ENCODE measurements around the gene LATS2.

DNA sequence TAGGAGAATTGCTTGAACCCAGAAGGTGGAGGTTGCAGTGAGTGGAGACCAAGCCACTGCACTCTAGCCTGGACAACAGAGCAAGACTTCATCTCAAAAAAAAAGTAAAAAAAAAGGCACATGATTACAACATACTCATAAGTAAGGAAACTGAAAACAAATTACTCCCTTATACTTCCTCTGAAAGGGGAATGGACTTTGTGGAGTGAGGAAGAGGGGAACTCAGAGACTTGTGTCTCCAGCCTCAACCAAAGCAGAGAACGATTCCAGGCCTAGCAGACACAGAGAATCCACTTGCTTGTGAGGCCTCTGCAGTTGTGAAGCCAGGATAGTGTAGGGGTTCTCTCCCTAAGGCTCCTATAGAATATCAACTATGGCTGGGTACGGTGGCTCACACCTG, 4.3 kb upstream of the LATS2 start:
- TF ChIP-seq, protein P1, sequence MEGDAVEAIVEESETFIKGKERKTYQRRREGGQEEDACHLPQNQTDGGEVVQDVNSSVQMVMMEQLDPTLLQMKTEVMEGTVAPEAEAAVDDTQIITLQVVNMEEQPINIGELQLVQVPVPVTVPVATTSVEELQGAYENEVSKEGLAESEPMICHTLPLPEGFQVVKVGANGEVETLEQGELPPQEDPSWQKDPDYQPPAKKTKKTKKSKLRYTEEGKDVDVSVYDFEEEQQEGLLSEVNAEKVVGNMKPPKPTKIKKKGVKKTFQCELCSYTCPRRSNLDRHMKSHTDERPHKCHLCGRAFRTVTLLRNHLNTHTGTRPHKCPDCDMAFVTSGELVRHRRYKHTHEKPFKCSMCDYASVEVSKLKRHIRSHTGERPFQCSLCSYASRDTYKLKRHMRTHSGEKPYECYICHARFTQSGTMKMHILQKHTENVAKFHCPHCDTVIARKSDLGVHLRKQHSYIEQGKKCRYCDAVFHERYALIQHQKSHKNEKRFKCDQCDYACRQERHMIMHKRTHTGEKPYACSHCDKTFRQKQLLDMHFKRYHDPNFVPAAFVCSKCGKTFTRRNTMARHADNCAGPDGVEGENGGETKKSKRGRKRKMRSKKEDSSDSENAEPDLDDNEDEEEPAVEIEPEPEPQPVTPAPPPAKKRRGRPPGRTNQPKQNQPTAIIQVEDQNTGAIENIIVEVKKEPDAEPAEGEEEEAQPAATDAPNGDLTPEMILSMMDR (IDR thresholded peaks at IDR 0.05 in 8 of 11, conservative IDR thresholded peaks at IDR 0.05 in 3 of 11), result no peak
- TF ChIP-seq POLR2A (IDR thresholded peaks at IDR 0.05), result no peak
